Activated CD4-positive, alpha-beta memory T cell treated with anti-CD3 and anti-CD28 coated beads, Interleukin-2, amount 10 ng/mL, durations not matched to agents 7 days and 5 days (primary cell): ENCODE measurements around the gene AFAP1. TPM values are rescaled to one million over a fixed set of nuclear protein-coding genes. Genes with fewer than 3 reads are reported as not detected.

ENCODE experiments used
- CTCF ChIA-PET: fragments of 350-600 bp; sonication (Branson Sonifier 250); formaldehyde crosslinking; loops from one replicate; lab custom pipeline; 2021; ENCODE audit warnings: antibody characterized with exemption, inconsistent platforms; lab: Charles Lee
- POLR2A ChIA-PET: fragments of 350-600 bp; sonication (Branson Sonifier 250); formaldehyde crosslinking; loops from one replicate; lab custom pipeline; 2021; ENCODE audit warnings: antibody characterized with exemption; lab: Charles Lee
- DNase-seq: peaks from one replicate; pipeline ENCODE4 v3.0.0-alpha.2; 2020
- H3K27ac Mint-ChIP-seq: one replicate; pipeline ENCODE4 v1.8.0; 2021; ENCODE audit warnings: mild to moderate bottlenecking, mixed read lengths
- H3K27me3 Mint-ChIP-seq: one replicate; pipeline ENCODE4 v1.8.0; 2021; ENCODE audit warnings: mixed read lengths
- H3K36me3 Mint-ChIP-seq: one replicate; pipeline ENCODE4 v1.8.0; 2021; ENCODE audit warnings: low read depth, mixed read lengths
- H3K4me1 Mint-ChIP-seq: one replicate; pipeline ENCODE4 v1.8.0; 2021; ENCODE audit warnings: mixed read lengths
- H3K4me3 Mint-ChIP-seq: one replicate; pipeline ENCODE4 v1.8.0; 2021; ENCODE audit warnings: mild to moderate bottlenecking, mixed read lengths
- H3K9me3 Mint-ChIP-seq: one replicate; pipeline ENCODE4 v1.8.0; 2021; ENCODE audit warnings: mixed read lengths
- total RNA-seq, 2 experiments: library from RNA; stranded (reverse); gene quantifications; one replicate each; pipeline ENCODE4 v1.2.3, GENCODE V29; 2021

AFAP1 gene, protein sequence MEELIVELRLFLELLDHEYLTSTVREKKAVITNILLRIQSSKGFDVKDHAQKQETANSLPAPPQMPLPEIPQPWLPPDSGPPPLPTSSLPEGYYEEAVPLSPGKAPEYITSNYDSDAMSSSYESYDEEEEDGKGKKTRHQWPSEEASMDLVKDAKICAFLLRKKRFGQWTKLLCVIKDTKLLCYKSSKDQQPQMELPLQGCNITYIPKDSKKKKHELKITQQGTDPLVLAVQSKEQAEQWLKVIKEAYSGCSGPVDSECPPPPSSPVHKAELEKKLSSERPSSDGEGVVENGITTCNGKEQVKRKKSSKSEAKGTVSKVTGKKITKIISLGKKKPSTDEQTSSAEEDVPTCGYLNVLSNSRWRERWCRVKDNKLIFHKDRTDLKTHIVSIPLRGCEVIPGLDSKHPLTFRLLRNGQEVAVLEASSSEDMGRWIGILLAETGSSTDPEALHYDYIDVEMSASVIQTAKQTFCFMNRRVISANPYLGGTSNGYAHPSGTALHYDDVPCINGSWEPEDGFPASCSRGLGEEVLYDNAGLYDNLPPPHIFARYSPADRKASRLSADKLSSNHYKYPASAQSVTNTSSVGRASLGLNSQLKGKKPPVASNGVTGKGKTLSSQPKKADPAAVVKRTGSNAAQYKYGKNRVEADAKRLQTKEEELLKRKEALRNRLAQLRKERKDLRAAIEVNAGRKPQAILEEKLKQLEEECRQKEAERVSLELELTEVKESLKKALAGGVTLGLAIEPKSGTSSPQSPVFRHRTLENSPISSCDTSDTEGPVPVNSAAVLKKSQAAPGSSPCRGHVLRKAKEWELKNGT
- total RNA-seq = 1 to 10 TPM; 5.9 to 6.5 TPM

DNA sequence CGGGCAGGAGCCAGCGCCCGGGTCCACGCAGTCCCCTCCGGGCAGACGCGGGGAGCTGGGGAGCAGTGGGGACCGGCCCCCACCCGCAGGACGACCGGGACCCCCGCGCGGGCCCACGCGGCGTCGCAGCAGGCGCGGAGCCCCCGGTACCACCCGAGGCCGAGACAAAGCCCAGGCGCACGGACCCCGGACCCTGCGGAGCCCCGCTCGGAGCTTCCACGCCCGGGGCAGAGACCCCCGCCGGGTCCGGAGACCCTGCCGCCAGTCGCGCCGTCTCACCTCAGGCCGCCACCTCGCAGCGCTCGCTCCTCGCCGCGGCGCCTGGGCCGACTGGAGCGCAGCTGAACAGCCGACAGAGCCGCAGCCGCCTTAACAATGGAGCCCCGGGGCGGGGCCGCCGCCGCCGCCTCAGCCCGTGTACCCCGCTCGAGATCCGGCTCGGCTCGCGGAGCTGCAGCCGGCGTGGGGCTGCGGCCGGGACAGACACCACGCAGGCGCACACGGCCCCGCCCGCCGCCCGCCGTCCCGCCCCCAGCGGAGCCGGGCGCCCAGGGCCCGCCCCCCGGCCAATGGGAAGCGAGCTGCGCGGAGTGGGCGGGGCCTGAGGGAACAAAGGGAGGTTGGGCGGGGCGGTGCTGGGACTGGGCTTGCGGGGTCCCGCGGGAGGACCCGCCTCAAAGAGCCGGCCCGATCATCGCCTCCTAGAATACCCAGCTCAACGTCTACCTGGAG lies at the start of gene AFAP1:
TSS of gene AFAP1 (minus strand) at position 485 of the 732 bp plus-strand sequence. CDS start 67,783 bp downstream, outside the sequence.
- ChIA-PET CTCF (interaction anchor here (0.7 to 1.2 kb wide), 2 partner anchors 63 to 135 kb away, joined by 3 to 5 read pairs; no protein-coding TSS in a partner anchor), POLR2A (interaction anchor here (0.7 to 3.3 kb wide), 12 partner anchors 8 to 112 kb away, joined by 3 to 16 read pairs (median 4); no protein-coding TSS in a partner anchor)
- DNase-seq = peak; percentile 90
- Mint-ChIP-seq H3K4me1 (peaks cover 13% of the 10 kb centered on the region), H3K4me3 (peak within 1 kb of the TSS; percentile 55), H3K27ac (no peak within 1 kb of the TSS), H3K36me3 (no peaks in the 10 kb centered on the region), H3K9me3 (no peaks in the 10 kb centered on the region), H3K27me3 (peaks cover 16% of the 10 kb centered on the region)

DNA sequence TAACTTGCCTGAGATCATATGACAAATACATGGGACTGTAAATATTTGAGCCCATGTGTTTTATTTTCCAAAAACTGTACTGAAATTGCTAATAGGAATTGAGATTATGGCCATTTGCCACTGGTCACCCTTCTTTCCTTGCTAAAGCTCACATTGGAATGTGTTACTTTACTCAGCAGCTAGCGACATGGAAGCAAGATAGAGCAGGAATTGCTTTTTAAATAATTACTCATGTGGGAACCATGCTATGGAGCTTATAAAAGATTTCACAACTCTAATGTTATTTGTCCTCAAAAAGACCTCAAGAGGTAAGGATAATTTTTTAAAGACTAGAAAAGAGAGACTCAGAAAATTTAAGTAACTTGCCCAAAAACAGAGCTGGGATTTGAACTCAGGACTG lies 48.8 kb upstream of the AFAP1 start:
- Mint-ChIP-seq H3K4me1 (peaks cover 2% of the 10 kb centered on the region), H3K36me3 (no peaks in the 10 kb centered on the region), H3K27ac (no peak overlapping the region), H3K27me3 (peaks cover 4% of the 10 kb centered on the region), H3K9me3 (no peaks in the 10 kb centered on the region), H3K4me3 (no peak overlapping the region)
- ChIA-PET POLR2A (interaction anchor here (1.2 kb wide), 1 partner anchor 183 kb away, joined by 3 read pairs; no protein-coding TSS in a partner anchor), CTCF (interaction anchor here (0.7 to 6.0 kb wide), 9 partner anchors 18 to 227 kb away, joined by 3 to 56 read pairs (median 3); no protein-coding TSS in a partner anchor)
- no peak for DNase-seq

DNA sequence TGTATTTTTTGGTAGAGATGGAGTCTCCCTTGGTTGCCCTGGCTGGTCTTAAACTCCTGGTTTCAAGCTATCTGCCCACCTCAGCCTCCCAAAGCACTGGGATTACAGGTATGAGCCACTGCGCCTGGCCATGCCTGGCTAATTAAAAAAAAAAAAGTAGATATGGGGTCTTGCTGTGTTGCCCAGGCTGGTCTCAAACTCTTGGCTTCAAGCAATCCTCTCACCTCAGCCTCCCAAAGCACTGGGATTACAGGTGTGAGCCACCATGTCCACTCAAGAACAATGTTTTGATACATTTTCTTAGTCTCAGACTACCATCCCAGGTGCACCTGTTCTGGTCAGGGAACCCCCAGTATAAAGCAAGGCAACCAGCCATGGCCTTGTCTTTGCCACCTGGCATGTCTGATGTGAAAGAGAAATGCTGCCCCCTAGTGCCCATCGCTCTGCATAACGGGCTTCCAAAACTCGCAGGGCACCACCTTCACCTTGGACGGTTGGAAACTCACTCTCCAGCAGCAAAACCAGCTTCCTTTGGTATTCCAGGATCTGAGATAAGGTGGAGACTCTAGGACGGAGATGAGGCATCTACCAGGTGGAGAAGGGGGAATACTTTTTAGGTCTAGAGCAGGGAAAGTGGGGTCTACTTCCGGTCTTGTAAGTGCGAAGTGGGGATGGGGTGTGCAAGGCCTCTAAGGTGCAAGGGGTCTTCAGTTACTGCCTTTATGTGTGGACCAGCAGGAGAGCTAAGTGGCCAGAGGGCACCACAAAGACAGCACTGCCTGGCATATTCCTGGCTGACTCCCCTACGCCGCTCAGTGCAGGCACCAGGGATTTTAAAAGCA lies 47.7 kb upstream of the AFAP1 start:
- Mint-ChIP-seq H3K27ac (no peak overlapping the region), H3K27me3 (peaks cover 4% of the 10 kb centered on the region), H3K9me3 (no peaks in the 10 kb centered on the region), H3K4me1 (peaks cover 2% of the 10 kb centered on the region), H3K36me3 (no peaks in the 10 kb centered on the region), H3K4me3 (no peak overlapping the region)
- POLR2A ChIA-PET = interaction anchor here (1.2 kb wide), 1 partner anchor 182 kb away, joined by 3 read pairs; no protein-coding TSS in a partner anchor
- peak; percentile 81 for DNase-seq
- CTCF ChIA-PET = interaction anchor here (0.8 to 6.0 kb wide), 10 partner anchors 10 to 225 kb away, joined by 3 to 56 read pairs (median 5); no protein-coding TSS in a partner anchor

DNA sequence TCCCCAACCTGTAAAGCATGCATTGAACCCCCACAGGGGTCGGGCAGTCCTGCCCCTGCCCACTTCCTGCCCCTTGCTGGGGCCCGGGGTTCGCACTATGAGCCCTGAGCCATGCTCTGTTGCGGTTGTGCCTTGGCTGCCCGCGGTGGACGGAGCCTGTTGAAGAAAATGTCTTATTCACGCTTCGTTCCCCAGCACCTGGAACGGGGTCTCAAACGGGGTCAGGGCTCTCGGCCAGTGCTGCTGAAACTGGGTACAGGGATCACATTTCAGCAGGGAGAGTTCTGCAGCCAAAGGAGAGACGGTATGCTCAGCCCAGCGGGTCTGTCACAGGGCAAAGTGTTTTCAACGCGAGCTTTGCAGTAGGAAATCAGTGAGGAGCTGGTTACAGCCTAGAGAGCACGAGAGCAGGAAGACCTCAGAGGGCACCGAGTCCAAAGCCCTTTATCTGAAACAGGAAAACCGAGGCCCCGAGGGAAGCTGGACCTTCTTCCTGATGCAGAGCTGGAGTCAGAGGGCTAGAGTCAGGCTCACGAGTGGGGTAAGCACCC lies 46.3 kb upstream of the AFAP1 start:
- POLR2A ChIA-PET = no interaction called here
- Mint-ChIP-seq H3K27ac (no peak overlapping the region), H3K4me1 (peaks cover 2% of the 10 kb centered on the region), H3K9me3 (no peaks in the 10 kb centered on the region), H3K36me3 (no peaks in the 10 kb centered on the region), H3K4me3 (no peak overlapping the region), H3K27me3 (peaks cover 4% of the 10 kb centered on the region)
- CTCF ChIA-PET = interaction anchor here (0.9 to 6.0 kb wide), 5 partner anchors 24 to 224 kb away, joined by 3 to 56 read pairs (median 3); no protein-coding TSS in a partner anchor
- no peak for DNase-seq

DNA sequence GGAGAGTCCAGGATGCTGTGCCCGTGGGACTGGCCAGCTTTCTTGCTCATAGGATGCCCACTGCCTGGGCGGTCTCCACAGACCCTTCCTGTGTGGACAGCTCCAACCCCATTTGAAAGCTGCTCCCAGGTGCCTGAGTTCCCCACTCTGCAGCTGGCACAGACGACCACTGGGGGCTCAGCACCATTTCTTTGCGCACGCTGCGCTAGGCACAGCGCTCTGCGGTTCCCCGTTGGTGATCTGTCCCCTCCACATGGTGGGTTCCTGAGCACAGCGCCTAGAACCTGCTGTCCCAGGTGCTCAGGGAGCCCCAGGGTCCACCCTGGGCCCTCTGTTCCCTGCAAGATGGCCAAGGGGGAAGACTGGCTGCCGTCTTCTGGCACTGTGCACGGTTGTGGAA lies 45.4 kb upstream of the AFAP1 start:
- DNase-seq = no peak
- Mint-ChIP-seq H3K4me3 (no peak overlapping the region), H3K27ac (no peak overlapping the region), H3K36me3 (no peaks in the 10 kb centered on the region), H3K4me1 (peaks cover 2% of the 10 kb centered on the region), H3K9me3 (no peaks in the 10 kb centered on the region), H3K27me3 (peaks cover 4% of the 10 kb centered on the region)
- POLR2A ChIA-PET = no interaction called here
- CTCF ChIA-PET = interaction anchor here (3.8 to 6.0 kb wide), 2 partner anchors 179 to 183 kb away, joined by 43 to 56 read pairs; no protein-coding TSS in a partner anchor

DNA sequence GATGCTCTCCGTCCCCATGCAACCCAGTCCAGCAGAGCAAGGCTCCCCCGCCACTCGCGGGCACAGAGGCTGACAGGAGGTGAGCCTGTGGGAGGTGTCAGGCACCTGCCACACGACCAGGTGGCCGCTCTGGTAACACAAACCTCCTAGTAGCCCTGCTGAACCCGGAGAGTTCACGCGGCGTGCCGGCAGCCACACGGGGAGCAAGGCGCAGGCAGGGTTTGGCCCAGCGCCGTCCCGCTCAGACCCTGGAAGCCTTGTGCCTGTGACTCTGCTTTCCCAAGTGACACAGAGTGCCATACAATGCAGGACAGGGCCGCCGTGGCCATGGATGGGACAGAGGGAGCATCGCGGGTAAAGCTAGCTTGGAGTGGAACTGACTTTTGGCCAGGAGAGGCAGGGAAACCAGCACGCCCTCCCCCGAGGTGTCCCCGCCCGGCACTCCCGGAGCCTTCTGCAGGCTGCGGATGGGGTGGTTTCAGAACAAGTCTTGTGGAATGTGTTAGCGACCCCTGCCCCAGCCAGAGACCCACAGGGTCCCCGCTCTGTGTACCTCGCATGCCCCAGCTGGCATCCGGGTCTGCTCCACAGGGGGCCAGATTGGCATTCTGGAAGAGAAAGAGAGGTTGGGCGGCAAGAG lies 44.7 kb upstream of the AFAP1 start:
- no peaks in the 10 kb centered on the region for H3K36me3 Mint-ChIP-seq
- ChIA-PET CTCF (interaction anchor here (6.0 kb wide), 1 partner anchor 183 kb away, joined by 56 read pairs; no protein-coding TSS in a partner anchor), POLR2A (no interaction called here)
- H3K27me3 Mint-ChIP-seq = peaks cover 4% of the 10 kb centered on the region
- no peak for DNase-seq
- peaks cover 2% of the 10 kb centered on the region for H3K4me1 Mint-ChIP-seq
- H3K27ac Mint-ChIP-seq = no peak overlapping the region
- no peaks in the 10 kb centered on the region for H3K9me3 Mint-ChIP-seq
- H3K4me3 Mint-ChIP-seq = no peak overlapping the region

DNA sequence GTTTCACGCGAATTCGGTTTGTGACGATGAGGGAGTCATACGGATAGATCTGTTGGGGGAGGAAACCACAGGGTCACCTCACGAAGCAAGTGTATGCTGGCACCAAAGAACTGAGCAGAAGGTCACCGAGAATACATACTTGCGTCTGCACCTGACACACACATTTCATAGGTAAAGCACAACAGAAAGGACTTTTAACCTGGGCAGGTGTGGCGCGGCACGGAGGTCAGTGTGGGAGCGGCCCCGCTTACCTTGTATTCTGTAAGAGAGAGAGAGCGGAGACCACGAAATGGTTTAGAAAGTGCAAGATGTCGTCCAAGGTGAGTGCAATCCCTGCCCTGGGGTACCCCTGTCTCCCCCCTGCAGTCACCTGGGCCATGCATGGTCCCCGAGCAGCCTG lies 43.6 kb upstream of the AFAP1 start:
- Mint-ChIP-seq H3K4me3 (no peak overlapping the region), H3K27me3 (peaks cover 3% of the 10 kb centered on the region), H3K4me1 (peaks cover 5% of the 10 kb centered on the region), H3K27ac (no peak overlapping the region), H3K36me3 (no peaks in the 10 kb centered on the region), H3K9me3 (no peaks in the 10 kb centered on the region)
- ChIA-PET CTCF (interaction anchor here (0.6 kb wide), 1 partner anchor 9 kb away, joined by 3 read pairs; no protein-coding TSS in a partner anchor), POLR2A (no interaction called here)
- no peak for DNase-seq

DNA sequence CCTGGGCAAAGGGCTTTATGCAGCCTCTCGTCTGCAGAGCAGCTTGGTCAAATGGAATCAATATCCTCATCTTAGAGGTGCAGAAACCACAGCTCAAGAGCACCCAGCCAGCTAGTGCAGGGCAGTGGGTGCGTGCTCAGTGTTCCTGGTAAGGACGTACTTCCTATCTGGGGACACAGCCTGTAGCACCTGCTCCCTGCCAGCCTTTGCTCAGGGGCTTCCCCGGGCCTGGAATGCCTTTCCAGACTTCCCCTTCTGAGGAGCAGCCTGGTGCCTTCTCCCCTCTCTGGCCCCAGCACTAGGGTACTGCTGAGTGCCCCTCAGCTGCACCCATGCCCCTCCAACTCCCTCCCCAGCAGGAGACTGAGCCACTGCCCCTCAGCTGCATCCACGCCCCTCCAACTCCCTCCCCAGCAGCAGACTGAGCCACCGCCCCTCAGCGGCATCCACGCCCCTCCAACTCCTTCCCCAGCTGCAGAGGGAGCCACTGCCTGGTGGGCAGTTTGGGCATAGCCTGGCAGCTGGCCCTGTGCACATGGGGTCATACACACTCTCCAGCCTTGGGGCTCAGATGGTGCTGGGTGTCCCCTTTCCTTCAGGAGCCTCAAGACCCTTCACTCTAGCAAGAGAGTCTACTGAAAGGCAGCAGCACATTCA lies 42.2 kb upstream of the AFAP1 start:
- CTCF ChIA-PET = no interaction called here
- DNase-seq = no peak
- peaks cover 1% of the 10 kb centered on the region for H3K27me3 Mint-ChIP-seq
- POLR2A ChIA-PET = no interaction called here
- H3K4me3 Mint-ChIP-seq = no peak overlapping the region
- peaks cover 7% of the 10 kb centered on the region for H3K4me1 Mint-ChIP-seq
- H3K36me3 Mint-ChIP-seq = no peaks in the 10 kb centered on the region
- no peak overlapping the region for H3K27ac Mint-ChIP-seq
- no peaks in the 10 kb centered on the region for H3K9me3 Mint-ChIP-seq

DNA sequence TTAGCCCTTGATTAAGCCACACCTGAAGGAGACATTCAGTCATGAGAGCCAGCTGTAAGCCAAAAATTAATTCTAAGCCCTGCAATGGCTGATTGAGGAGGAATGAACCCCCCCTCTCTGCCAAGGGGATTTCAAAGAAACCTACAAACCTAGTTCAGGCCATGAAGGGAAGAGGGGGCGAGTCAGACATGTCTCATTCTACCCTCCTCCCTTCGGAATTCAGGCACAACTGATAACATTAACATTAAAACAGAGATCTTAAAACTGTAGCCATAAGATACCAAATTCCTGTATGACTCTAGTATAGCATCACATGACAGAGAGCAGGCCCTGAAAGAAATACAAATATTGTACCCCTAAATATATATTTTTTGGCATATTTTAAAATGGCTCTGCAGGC lies 40.4 kb upstream of the AFAP1 start:
- Mint-ChIP-seq H3K4me3 (no peak overlapping the region), H3K4me1 (peaks cover 10% of the 10 kb centered on the region), H3K27ac (no peak overlapping the region), H3K9me3 (no peaks in the 10 kb centered on the region), H3K27me3 (no peaks in the 10 kb centered on the region), H3K36me3 (no peaks in the 10 kb centered on the region)
- ChIA-PET CTCF (interaction anchor here (0.9 to 1.6 kb wide), 3 partner anchors 97 to 178 kb away, joined by 3 to 5 read pairs (median 3); no protein-coding TSS in a partner anchor), POLR2A (interaction anchor here (2.5 kb wide), 1 partner anchor 10 kb away, joined by 8 read pairs; no protein-coding TSS in a partner anchor)
- no peak for DNase-seq

DNA sequence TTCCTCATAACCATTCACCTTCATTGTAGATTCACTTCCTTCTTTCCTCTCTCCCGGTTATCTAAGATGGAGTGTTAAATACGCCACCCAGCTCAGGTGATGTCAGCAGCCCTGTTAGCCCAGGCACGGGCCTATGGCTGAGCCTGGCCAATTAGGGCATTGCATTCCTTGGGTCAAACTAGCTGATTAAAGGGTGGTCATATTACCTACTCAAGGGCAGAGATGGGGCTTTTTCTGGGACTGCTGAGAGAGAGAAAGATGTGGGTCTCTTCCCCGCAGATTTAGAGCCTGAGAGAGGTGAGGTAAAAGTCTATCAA lies 39.9 kb upstream of the AFAP1 start:
- Mint-ChIP-seq H3K4me1 (peaks cover 11% of the 10 kb centered on the region), H3K9me3 (no peaks in the 10 kb centered on the region), H3K4me3 (no peak overlapping the region), H3K27me3 (no peaks in the 10 kb centered on the region), H3K36me3 (no peaks in the 10 kb centered on the region), H3K27ac (no peak overlapping the region)
- CTCF ChIA-PET = interaction anchor here (1.6 kb wide), 1 partner anchor 177 kb away, joined by 3 read pairs; no protein-coding TSS in a partner anchor
- no peak for DNase-seq
- POLR2A ChIA-PET = interaction anchor here (2.5 kb wide), 1 partner anchor 9 kb away, joined by 8 read pairs; no protein-coding TSS in a partner anchor
